Endometrium (tissue), 2 donors: ENCODE data around the gene IL16.
"Not testable (repeated sequence)": the region's sequence is repeated elsewhere in the genome, so short reads cannot be mapped to it uniquely, and the experiment has no call there.

Source experiments
- FAIRE-seq: peaks from 2 replicates; lab custom pipeline; 2012; peaks lifted over from hg19 to GRCh38; lab: Jason Lieb, UNC
- donor health status: control.
- donor health status: control.

The IL16 gene

DNA sequence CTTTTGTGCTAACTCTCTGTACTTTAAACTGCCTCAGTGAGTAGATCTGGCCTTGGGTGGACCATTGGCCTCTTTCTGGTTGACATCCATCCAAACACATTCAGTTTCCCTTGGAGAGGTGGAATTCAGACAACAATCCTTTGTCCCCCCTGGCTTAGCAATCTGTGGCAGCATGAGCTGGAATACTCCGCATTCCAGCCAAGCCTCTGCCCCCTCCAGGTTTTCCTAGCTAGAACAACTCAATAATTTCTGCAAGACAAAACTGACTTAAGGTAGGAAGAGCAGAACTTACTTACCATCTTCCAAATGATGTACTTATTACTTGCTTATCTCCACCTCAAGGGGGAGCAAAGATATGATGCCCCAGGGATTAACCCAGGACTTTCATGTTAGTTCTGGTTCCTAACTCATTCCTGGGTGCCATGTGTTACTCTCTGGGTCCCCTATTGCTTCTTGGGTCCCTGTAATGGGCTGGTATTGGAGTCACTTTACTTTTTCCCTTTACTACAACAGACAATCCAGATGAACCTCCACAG is 21.8 kb upstream of the IL16 start:
- FAIRE-seq = no peak

DNA sequence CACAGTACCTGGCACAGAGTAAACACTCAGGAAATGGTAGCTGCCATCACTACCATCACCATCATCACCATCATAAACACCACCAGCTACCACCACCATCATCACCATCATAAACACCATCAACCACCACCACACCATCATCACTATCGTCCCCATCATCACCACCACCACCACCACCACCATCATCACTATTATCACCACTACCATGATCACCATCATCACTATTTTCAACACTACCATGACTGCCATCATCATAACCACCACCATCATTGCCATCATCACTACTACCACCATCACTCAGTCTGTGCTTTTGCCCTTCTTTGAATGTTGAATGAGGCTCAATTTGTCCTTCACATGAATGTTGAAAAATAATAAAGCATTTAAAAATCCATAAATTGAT is 21.2 kb upstream of the IL16 start:
- FAIRE-seq = no peak

DNA sequence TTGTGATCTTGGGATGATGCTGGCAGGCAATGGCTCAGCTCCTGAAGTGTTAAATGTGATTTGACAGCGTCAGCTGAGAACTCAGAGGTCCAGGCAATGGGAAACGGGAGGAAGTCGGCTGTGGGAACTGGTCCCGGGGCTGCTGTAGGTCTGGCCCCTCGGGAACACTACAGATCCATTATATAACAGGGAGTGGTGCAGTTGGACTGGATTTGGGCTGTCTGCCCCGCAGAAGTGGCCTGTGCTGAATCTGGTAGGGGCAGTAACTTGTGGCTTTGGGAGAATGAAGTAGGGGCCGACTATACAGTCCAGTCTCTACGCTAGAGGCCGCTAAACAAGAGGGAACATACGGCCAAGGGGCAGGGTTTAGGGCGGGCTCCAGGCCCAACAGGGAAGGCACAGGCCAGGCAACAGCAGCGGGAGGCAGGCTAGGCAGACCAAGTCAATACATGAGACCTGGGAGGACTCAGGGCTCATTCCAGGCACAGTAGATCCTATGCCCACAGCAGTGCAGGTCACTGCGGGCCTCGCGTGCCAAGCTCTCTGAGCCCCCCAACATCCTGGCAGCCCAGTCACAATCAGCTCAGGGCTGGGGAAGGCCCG is 20.3 kb upstream of the IL16 start:
- FAIRE-seq = no peak

DNA sequence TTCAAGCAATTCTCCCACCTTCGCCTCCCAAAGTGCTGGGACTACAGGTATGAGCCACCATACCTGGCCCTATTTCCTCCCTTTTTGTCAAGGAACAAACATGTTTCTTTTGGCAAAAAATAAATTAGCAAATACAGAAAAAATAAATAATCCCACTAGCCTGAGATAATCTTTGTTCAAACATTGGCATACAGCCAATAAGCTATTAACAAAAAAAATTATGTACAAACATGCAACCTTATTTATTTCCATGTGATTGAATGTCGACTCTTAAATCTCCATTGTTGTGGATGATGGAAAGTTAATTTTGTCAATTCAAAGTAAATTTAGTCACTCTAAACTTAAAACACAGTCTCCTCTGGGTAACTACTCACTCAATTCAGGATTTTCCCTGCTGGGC is 18.3 kb upstream of the IL16 start:
- no peak for FAIRE-seq

DNA sequence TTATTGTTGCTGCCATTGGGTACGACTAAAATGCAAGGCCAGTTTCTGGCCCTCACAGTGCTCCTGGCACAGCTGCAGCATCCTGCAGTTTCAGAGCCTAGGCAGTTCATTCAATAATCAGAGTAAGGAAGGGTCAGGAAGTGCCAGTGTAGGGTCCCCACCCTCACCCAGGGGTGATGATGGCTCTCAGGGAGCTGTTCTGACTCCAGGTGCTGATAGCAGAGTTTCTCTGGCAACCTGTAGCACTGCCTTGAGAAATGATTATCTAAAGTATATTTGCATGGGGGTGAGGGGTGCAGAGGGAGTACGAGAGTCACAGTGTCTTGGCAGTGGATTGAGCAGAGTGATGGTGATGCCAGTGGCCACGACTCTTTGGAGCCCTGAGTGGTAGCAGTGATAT is 15.5 kb upstream of the IL16 start:
- no peak for FAIRE-seq

DNA sequence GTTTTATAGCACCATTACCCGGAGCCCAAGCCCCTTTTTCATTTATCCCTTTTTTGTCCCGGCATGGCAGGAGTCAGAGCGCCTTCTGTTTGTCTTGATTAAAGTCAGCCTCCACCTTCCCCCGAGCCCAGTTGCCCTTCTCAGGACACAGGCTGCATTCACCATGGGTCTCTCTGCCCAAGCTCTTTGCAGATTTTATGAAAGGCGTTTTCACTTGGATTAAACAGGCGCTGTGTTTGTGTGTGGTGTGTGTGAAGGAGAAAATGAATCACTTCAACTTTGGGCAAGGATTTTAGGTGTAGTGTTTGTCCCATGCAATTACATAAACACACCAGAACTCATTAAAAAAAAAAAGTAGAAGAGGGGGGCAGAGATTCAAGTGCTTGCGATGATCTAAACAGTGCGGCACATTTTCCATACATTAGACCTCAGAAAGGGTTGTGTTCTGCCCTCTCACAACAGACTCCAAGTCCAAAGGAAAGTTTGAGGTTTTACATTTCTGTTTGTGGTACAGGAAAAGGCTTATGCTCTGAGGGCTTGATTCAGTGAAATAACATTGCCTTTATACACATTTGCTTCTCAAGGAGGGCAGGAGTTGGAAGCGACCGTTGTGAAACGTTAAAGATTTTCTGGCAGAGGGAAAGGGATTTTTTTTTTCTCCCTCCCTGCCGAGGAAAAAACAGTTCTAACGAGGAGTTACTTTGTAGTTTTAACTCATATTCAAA is 14.5 kb upstream of the IL16 start:
- FAIRE-seq = no peak

DNA sequence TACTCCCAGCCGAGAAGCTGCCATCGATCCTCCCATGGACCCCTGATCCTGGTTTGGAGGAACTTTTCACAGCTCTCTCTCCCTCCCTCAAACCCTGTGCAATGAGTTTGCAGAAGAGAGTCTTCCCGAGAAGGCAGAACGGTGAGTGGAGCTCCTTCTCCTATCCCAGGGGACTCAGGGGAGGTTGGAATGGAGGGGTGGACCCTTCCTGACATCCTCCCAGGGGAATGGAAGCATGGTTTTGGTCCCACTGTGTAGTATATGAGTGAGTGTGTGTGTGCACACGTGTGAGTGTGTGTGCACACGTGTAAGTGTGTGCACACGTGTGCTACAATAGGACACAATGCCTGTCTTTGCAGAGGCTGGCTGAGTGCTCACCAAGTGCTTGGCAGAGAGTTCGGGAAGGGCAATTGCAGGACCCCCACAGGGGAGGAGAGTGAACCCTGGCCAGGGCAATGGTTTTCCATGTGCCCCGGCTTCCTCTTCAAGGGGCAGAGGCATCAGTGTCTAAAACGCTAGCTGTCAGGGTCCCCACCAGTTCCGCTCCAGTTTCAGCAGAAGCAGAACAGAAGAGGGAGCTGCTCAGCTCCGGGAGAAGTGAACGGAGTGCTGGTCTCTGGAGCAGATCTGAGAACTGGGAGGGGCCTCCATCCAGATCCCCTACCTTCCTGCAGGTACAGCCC is 13.8 kb upstream of the IL16 start:
- no peak for FAIRE-seq

DNA sequence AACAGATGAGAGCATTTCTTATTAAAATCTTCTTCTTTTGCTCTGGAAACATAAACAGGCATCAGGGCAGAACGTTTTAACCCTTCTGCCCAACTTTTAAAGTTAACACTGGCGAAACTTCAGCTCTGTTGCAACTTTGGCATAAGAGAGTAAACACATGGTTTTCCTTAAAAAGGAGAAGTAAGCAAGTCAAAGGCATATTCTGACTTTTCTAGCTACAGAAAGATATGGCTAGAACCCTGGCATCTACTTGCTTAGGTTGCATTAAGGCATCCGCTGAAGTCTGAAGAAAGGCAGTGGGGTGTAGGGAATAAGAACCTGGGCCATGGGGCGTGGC is 13.3 kb upstream of the IL16 start:
- FAIRE-seq = no peak

DNA sequence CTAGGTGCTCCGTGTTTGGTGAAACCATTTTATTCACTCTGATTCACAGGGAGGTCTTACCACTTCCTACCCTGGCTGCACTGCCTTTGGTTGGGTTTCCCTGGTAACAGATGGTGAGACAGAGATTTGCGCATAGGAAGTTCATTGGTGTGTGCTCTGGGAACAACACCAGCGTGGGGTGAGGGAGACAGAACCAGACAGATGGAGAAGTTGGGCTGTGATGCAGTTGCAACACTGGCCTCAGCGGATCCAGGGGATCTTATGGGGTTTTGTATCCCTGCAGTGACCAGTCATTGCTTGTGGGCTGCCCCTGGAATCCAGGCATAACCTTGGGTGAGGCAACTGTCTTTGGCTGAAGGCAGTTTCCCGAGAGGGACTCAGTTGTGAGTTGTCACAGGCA is 12.5 kb upstream of the IL16 start:
- FAIRE-seq = no peak

DNA sequence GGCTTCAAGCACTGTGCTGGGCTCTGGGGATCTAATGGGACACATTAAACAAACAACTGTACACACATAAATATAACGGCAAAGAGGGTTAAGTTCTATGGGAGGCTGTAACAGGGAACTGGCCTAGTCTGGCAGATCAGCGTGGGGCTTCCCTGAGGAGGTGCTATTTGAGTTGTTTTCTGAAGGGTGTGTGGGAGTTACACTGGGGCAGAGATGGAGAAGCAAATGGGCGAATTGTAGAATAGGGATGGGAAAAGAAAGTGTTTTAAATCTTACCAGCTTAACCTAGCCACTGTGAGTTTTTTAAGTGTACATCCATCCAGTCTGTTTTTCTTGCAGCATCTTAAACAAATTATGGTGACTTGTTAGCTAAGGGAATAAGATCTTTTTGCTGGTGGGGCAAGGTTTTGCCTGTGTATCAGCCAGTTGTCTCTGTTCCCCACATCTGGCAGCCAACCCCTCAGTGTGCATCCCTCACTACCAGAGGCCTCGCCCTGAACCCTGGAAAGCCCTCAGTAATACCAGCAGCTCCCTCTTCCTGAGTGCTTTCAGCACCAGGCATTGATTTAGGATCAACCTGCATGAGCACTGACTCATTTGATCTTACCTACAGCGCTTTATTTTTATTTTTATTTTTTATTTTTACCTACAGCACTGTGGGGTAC is 10.9 kb upstream of the IL16 start:
- no peak for FAIRE-seq

DNA sequence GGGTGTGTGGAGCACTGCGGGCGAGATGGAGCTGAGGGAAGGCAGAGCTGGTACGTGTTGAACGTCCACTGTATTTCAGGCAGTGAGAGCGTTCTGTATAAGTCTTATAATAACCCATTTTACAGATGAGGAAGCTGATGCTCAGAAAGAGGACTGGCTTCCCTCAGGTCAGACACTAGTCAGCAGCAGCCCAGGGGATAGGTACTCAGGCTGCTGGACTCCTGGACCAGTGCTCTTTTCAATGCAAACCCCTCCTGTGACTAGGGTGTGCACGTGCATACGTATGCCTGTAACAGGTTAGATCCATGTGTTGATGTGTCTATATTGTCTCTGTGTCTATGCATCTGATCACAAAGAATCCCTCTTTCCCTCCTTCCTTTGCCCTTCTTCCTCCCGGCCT is 8.3 kb upstream of the IL16 start:
- FAIRE-seq = no peak

DNA sequence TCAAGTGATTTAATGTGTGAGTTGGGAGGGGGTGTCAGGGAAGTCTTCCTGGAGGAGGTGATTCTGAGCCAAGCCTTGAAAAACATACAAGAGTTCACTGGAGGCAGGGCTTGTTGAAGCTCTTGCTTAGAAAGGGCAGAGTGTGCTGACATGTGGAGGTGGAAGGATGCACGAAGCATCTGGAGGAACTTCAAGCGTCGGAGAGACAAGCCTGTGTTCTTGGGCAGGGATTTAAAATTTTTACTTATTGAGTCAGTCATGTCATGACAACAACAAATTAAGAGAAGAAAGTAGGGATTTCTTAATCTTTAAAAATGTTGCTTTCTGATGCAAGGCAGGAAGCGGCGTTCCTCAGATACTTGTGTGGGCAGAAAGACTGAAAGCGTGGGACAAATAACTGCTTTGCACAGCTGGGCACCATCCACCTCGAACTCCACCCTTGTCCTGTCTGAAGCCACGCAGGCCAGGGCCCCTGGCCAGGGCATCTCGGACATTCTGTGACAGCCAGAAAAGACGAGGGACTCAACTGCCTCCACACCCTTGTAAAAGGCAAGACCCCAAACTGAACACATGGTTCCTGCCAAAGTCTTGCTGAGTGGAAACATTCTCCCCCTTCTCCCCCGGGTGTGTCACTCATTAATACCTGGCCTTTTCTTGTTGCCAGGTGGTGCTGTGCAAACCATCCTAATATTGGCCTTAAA is 6.9 kb upstream of the IL16 start:
- FAIRE-seq = peak; percentile 31

DNA sequence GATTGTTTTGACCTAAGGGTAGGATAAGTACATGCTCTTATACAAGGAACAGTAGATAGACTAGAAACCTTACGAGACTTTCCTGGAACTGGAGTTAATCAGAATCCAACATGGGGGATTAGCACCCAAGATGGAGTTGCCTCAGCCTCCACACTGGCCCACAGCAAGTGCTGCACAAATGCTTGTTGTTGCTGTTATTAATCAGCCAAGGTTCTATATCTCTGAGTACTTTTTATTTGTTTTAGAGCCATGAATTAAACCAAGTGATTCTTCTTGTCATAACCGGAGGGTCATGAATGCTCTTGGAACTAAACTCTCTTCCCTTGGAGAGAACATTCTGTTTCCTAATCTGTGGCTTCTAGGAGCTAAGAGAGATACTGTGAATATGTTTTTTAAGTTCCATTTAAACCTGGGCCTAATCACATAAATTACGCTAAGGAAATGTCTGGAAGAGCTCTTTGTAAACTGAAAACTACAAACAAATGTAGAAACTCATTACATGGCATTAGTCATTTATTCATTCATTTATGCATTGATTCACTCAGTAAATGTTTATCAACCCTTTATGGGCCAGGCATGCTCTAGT is 5.7 kb upstream of the IL16 start:
- FAIRE-seq = no peak

DNA sequence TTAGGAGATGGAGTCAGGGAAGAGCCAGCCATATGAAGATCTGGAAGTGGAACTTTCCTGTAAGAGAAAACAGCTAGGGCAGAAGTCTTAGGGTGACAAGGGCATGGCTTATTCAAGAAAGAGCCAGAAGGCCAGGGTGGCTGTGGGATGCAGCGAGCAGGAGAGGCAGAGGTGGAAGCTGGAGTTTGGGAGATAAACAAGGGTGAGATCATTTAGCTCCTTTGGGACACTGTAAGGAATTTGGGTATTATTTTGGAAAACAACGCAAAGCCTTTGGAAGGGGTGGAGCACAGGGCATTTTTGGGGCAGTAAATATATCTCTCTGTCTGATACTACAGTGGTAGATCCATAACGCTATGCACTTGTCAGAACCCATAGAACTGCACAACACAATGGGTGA is 5.0 kb upstream of the IL16 start:
- no peak for FAIRE-seq

DNA sequence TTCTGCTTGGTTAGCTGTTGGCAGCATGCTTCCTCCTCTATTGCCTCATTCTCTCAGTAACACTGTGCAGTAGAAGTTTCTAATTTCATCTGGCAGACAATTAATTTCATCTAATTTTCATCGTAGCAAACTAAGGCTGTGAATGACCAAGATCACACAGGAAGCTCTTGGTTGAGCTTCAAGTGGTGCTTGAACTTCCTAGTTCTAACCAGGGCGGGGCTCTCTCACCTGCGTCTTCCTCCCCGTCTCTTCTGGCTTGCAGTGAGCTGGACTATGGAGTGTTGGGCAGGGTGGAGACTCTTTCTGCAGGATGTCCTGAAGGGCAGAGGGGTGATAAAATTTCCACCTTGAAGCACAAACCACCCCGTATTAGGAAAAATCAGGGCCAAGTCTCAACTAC is 2.0 kb upstream of the IL16 start:
- no peak for FAIRE-seq

DNA sequence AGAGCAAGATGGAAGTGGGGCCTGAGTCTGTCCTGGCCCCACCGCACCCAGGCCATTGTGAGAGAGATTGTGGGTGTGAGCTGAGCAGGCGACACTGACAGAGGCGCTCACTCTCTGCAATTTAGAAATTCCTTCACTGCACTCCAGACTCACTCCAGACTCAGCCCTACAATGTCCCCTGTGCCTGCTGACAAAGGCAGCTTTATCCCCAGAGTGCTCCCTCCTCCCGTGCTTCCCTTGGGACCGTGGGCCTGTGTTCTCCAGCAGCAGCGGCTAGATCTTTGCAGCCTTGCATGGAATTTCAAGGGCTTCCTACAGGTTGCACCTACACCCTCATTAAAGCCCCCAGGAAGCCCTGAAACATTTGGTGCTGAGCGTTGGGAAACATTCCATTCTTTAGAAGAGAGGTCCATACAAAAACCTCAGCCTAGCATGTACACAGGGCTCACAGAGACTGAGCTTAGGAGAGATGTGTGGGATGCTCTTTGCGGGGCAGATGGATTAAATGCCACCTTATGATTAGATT is 1.3 kb upstream of the IL16 start:
- FAIRE-seq = no peak

DNA sequence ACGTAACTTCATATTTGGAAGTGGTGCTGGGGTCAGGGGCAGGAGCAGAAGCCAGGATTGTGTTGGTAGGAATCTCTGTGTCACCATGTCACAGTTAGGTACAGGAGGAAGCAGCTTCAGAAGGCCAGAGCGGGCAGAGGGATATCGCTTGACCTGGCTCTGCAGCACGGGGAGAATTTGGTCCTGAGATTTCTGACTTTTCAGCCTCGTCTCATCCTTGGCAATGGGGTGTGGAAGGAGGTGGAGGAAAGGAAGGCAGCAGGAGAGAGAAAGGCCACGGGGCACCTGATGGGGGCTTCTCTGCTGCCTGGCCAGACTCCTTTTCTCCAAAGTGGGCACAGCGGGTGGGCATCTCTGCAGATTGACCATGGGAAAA is 564 bp downstream of the IL16 start:
- no peak for FAIRE-seq

DNA sequence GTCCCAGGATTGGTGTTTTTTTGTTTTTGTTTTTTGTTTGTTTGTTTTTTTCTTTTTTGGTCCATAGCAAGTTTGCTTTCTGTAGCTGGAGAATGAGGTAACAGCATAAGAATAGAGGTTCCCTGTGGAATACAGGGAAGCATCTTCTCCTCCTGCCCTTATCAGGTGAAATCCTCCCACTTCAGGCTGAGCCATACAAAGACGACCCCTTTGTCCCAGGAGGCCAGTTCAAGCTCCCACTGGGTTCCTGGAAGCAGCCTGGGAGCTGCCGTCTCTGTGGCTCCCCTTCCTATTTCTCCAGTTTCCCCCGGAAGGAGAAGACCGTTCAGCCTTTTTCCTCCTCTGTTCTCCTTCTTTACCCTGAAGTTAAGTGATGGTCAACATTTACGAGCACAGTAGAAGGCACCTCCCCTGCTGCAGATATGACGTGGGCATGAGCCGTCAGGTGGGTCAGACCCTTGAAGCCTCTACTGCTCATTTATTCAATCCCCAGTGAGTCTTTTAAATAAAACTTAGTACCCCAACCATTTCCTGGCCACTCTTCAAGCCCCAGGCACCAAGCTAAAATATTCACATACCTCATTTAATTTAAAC is 1.1 kb downstream of the IL16 start:
- FAIRE-seq = no peak

DNA sequence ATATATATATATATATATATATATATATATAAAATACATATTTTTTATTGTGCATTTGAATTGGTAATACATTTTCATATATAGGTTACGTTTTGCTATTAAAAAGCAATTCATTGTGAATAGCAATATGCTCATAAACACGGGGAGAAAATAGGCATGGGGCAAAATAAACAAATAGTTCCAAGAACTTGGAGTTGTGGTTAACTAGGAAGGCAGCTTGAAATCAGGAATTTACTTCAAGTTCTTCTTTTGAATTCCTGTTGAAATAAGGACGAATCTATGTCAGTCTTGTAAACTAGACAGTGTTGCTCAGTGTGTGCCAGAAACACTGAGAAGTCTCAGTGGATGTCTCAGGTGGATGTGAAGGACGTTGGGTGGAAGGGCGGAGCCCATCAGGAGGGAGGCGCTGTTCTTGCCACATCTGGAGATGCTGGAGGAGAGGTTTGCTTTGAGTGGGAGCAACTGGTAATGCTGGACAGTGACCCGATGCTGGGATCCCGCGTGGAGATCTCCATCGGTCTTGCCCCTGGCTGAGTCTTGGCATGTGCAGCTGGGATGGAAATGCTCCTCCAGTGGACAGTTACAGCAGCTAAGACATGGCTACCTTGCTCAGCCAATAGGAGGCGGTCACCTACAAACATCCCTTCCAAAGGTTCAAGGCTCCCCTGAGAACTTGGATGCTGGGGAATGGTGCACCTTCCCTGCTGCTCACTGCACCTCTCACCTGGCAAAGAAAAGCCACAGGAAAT is 2.5 kb downstream of the IL16 start:
- FAIRE-seq = no peak

DNA sequence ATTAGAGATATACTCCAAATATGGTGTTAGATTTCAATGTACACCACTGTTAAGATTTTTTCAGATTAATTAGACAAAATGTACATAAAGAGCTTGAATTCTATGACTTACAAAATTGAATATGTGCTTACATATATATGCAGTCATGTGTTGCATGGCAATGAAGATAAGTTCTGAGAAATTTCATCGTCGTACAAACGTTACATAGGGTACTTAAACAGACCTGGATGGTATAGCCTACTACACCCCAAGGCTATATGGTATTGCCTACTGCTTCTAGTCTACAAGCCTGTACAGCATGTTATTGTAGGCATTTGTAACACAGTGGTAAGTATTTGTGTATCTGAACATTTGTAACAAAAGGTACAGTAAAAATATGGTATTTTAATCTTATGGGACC is 9.3 kb downstream of the IL16 start:
- no peak for FAIRE-seq

DNA sequence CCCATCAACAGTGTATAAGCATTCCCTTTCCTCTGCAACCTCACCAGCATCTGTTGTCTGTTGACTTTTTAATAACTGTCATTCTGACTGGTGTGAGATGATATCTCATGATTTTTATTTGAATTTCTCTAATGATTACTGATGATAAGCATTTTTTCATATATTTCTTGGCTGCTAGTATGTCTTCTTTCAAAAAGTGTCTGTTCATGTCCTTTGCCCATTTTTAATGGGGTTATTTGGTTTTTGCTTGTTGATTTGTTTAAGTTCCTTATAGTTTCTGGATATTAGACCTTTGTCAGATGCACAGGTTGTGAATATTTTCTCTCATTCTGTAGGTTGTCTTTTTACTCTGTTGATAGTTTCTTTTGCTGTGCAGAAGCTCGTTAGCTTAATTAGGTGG is 11.3 kb downstream of the IL16 start:
- not testable (repeated sequence) for FAIRE-seq
